ENCODE measurements around the gene BRWD1.
A peak's percentile ranks its signal among the peaks of the same experiment; 100 is the strongest.

BRWD1 gene

GRCh38 chr21:39300587-39300986 is 12.8 kb downstream of the BRWD1 start:
- TF ChIP-seq Cebpa-rat (IDR thresholded peaks at IDR 0.05) = no peak
- H3K27ac ChIP-seq = no peak overlapping the region
- peaks cover 27% of the 10 kb centered on the region for H3K9me3 ChIP-seq
- no peak overlapping the region for H3K4me3 ChIP-seq
- H3K36me3 ChIP-seq = peaks cover 98% of the 10 kb centered on the region
- no peak overlapping the region for H3K9ac ChIP-seq
- H3K27me3 ChIP-seq = no peaks in the 10 kb centered on the region
- no peak overlapping the region for H3K4me2 ChIP-seq
- no peaks in the 10 kb centered on the region for H3K4me1 ChIP-seq
- peaks cover 92% of the 10 kb centered on the region for H4K20me1 ChIP-seq

- H3K36me3 ChIP-seq = peaks cover 98% of the 10 kb centered on the region
- TF ChIP-seq Cebpa-rat (IDR thresholded peaks at IDR 0.05) = no peak
Measured at GRCh38 chr21:39296891-39297290, 16.5 kb downstream of the BRWD1 start.

DNA sequence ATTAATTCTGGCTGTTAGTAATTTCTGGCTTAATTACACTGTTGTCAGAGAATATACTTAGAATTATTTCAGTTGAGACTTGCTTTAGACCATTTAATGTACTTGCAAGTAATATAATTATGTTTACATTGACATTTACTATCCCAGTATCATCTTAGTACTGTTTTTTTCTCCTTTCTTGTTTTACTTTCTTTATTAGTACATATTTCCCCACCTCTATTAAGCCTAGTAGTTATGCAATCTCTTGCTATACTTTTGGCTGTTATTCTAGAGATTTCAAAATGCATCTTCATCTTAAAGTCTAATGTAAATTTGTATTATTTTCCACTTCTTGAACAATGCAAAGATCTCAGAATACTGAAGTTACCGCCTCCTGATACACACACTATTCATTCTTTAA is 24.4 kb downstream of the BRWD1 start:
- peaks cover 36% of the 10 kb centered on the region; the same call in 1 of the 2 replicates for H4K20me1 ChIP-seq
- no peak overlapping the region for H3K27ac ChIP-seq
- no peaks in the 10 kb centered on the region for H3K27me3 ChIP-seq
- peaks cover 20% of the 10 kb centered on the region for H3K9me3 ChIP-seq
- H3K4me1 ChIP-seq = peaks cover 19% of the 10 kb centered on the region
- no peak overlapping the region for H3K4me3 ChIP-seq
- TF ChIP-seq Cebpa-rat (IDR thresholded peaks at IDR 0.05) = no peak
- peaks cover 98% of the 10 kb centered on the region for H3K36me3 ChIP-seq
- no peak overlapping the region for H3K9ac ChIP-seq
- no peak overlapping the region for H3K4me2 ChIP-seq

More at GRCh38 chr21:39296891-39297290, 16.5 kb downstream of the BRWD1 start:
- Histone ChIP-seq H3K4me3 (no peak overlapping the region), H3K4me2 (no peak overlapping the region), H4K20me1 (peaks cover 75% of the 10 kb centered on the region), H3K27me3 (no peaks in the 10 kb centered on the region), H3K9me3 (peaks cover 18% of the 10 kb centered on the region), H3K9ac (no peak overlapping the region), H3K27ac (no peak overlapping the region), H3K4me1 (no peaks in the 10 kb centered on the region)

GRCh38 chr21:39282911-39283310 is 30.5 kb downstream of the BRWD1 start:
- TF ChIP-seq Cebpa-rat (IDR thresholded peaks at IDR 0.05) = no peak
- Histone ChIP-seq H3K27ac (no peak overlapping the region), H3K4me1 (peaks cover 19% of the 10 kb centered on the region), H3K9ac (no peak overlapping the region), H3K9me3 (no peaks in the 10 kb centered on the region), H3K36me3 (peaks cover 75% of the 10 kb centered on the region), H4K20me1 (peaks cover 37% of the 10 kb centered on the region), H3K4me2 (no peak overlapping the region), H3K27me3 (no peaks in the 10 kb centered on the region), H3K4me3 (no peak overlapping the region)

GRCh38 chr21:39281853-39282252 is 31.6 kb downstream of the BRWD1 start:
- Histone ChIP-seq H3K27me3 (no peaks in the 10 kb centered on the region), H3K9ac (no peak overlapping the region), H4K20me1 (peaks cover 43% of the 10 kb centered on the region), H3K27ac (no peak overlapping the region), H3K9me3 (no peaks in the 10 kb centered on the region), H3K4me1 (peaks cover 16% of the 10 kb centered on the region), H3K4me3 (no peak overlapping the region), H3K4me2 (no peak overlapping the region), H3K36me3 (peaks cover 75% of the 10 kb centered on the region)
- TF ChIP-seq Cebpa-rat (IDR thresholded peaks at IDR 0.05) = no peak

DNA sequence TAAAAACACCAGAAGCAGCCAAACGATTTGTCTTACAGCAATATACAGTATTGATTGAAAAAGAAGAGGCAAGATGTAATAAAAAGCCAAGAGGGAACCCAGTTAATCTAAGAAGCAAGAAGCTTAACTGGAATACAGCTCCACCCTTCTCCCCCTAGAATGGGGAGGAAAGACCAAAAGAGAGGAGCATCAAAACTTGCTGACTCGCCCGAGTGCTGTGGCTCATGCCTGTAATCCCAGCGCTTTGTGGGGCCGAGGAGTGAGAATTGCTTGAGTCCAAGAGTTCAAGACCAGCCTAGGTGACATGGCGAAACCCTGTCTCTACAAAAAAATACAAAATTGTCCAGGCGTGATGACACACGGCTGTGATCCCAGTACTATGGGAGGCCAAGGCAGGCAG is 32.2 kb downstream of the BRWD1 start:
- no peaks in the 10 kb centered on the region for H3K27me3 ChIP-seq
- peaks cover 69% of the 10 kb centered on the region for H3K36me3 ChIP-seq
- no peaks in the 10 kb centered on the region for H3K9me3 ChIP-seq
- no peak for TF ChIP-seq Cebpa-rat (IDR thresholded peaks at IDR 0.05)
- no peak overlapping the region for H3K27ac ChIP-seq
- H3K9ac ChIP-seq = no peak overlapping the region
- peaks cover 42% of the 10 kb centered on the region for H4K20me1 ChIP-seq
- no peak overlapping the region for H3K4me2 ChIP-seq
- no peak overlapping the region for H3K4me3 ChIP-seq
- peaks cover 9% of the 10 kb centered on the region for H3K4me1 ChIP-seq

- no peak for TF ChIP-seq Cebpa-rat (IDR thresholded peaks at IDR 0.05)
- H3K4me2 ChIP-seq = no peak overlapping the region
- no peak overlapping the region for H3K4me3 ChIP-seq
- no peaks in the 10 kb centered on the region for H3K27me3 ChIP-seq
- H3K4me1 ChIP-seq = peaks cover 19% of the 10 kb centered on the region
- H3K9ac ChIP-seq = no peak overlapping the region
- no peaks in the 10 kb centered on the region for H3K9me3 ChIP-seq
- H3K27ac ChIP-seq = no peak overlapping the region
- peaks cover 92% of the 10 kb centered on the region for H3K36me3 ChIP-seq
- peaks cover 29% of the 10 kb centered on the region for H4K20me1 ChIP-seq
Measured at GRCh38 chr21:39269620-39270019, 43.8 kb downstream of the BRWD1 start.

DNA sequence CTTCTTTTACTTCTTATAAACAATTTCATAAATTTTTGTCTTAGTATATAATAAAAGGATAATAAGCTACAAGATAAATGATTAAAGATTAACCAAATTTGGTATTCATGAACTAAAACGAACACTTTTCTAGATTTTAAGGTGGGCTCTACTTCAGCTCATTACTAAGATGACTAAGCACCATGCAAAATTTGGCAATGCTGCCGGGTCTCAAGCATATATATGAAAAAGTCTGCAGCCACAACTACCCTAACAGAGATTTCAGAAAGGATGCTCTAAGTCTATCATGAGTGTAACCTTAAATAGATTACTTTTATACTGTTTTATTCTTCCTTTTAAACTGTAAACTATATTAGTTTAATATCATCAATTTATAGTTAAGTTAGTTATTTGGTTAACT is 47.8 kb downstream of the BRWD1 start:
- Histone ChIP-seq H3K27ac (no peak overlapping the region), H4K20me1 (peaks cover 54% of the 10 kb centered on the region), H3K4me2 (peak overlapping the region; percentile 42), H3K36me3 (peaks cover 92% of the 10 kb centered on the region), H3K9ac (no peak overlapping the region), H3K4me3 (no peak overlapping the region), H3K4me1 (peaks cover 19% of the 10 kb centered on the region), H3K9me3 (no peaks in the 10 kb centered on the region), H3K27me3 (no peaks in the 10 kb centered on the region)
- no peak for TF ChIP-seq Cebpa-rat (IDR thresholded peaks at IDR 0.05)

GRCh38 chr21:39263372-39263771 is 50.1 kb downstream of the BRWD1 start:
- Histone ChIP-seq H3K4me2 (no peak overlapping the region), H3K27ac (no peak overlapping the region), H3K4me1 (peaks cover 19% of the 10 kb centered on the region), H4K20me1 (peaks cover 76% of the 10 kb centered on the region), H3K9me3 (no peaks in the 10 kb centered on the region), H3K27me3 (no peaks in the 10 kb centered on the region), H3K36me3 (peaks cover 93% of the 10 kb centered on the region), H3K9ac (no peak overlapping the region), H3K4me3 (no peak overlapping the region)
- TF ChIP-seq Cebpa-rat (IDR thresholded peaks at IDR 0.05) = no peak

DNA sequence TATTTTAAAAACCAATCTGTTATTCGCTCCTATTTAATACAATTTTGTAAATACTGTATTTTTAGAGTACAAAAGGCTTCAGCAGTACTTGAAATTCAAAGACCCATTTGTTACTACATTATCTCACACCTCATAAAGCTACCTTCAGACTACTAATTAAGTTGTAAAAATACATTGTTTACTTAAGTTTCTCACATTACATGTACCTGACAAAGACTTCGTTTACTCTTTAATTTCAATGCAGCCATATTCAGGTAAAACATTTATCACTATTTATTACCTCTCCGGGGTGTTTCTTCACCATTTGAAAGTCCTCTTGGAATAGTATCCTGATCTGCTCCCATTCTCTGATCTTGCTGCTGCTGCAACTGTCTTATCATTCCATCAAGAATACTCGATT is 55.2 kb downstream of the BRWD1 start:
- peaks cover 93% of the 10 kb centered on the region for H3K36me3 ChIP-seq
- no peaks in the 10 kb centered on the region for H3K9me3 ChIP-seq
- no peak overlapping the region for H3K4me2 ChIP-seq
- H4K20me1 ChIP-seq = peaks cover 78% of the 10 kb centered on the region
- H3K4me3 ChIP-seq = no peak overlapping the region
- H3K27ac ChIP-seq = no peak overlapping the region
- no peaks in the 10 kb centered on the region for H3K27me3 ChIP-seq
- H3K9ac ChIP-seq = no peak overlapping the region
- TF ChIP-seq Cebpa-rat (IDR thresholded peaks at IDR 0.05) = no peak
- no peaks in the 10 kb centered on the region for H3K4me1 ChIP-seq

- Histone ChIP-seq H3K4me2 (no peak overlapping the region), H3K27ac (no peak overlapping the region), H3K9ac (no peak overlapping the region), H3K27me3 (no peaks in the 10 kb centered on the region), H3K4me3 (no peak overlapping the region), H4K20me1 (peaks cover 47% of the 10 kb centered on the region), H3K9me3 (no peaks in the 10 kb centered on the region), H3K4me1 (no peaks in the 10 kb centered on the region), H3K36me3 (peaks cover 92% of the 10 kb centered on the region)
- TF ChIP-seq Cebpa-rat (IDR thresholded peaks at IDR 0.05) = no peak
Measured at GRCh38 chr21:39251326-39251725, 62.1 kb downstream of the BRWD1 start.
